ENCODE results near the gene RPS25. TPM values are rescaled to one million over a fixed set of nuclear protein-coding genes. Genes with fewer than 3 reads are reported as not detected.

RPS25 gene
- total and polyA plus RNA-seq, 4 donors, result 228 to 499 (median 385) TPM

DNA sequence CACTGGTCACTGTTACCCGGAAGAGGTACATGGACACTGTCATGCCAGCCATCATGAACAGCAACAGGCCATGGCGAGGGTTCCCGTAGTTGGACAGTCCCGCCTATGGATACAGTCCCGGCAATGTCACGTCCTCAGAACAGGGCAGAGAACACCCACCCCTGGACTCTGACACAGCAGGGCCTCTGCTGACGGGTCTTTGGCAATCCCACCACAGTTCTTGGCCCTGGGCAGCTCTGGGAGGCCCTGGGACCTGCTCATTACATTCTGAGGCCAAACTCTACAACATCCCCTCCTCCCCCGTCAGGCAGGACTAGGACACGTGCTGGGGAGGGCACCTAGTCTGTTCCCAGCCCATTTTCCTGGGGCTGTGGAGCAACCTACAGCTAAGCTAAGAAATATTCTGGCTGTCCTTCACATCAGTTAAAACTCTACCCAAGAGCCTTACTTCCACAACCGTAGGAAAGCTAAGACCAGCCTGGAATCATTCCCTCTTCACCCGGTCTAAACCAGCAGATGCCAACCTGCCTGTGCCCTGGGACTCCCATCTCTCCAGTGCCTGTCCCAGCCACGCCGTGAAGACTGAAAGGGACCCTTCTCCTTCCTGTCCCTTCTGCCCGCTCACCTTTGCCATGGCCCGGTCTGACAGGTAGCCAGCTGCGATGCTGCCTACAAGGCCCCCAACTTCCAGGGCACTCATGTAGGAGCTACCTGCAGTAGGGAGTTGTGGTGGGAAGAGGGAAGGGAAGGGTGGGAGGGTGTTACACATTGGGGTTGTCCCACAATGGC is 8.0 kb upstream of the RPS25 start:
- peak; percentile 49 for DNase-seq (ENCODE audit: low spot score)
- Histone ChIP-seq H3K9me3 (ENCODE audit: control insufficient read depth in 4 of 4, low read length in 3 of 4) (no peaks in the 10 kb centered on the region), H3K27ac (ENCODE audit: low read depth in 1 of 2, low read length in 2 of 2) (peak overlapping the region; percentile 92 to 97), H3K36me3 (ENCODE audit: control insufficient read depth in 4 of 4, insufficient read depth in 3 of 4, low read depth in 1 of 4, low read length in 3 of 4) (peaks cover 5 to 18% (median 15%) of the 10 kb centered on the region in 4 donors), H3K27me3 (ENCODE audit: control insufficient read depth in 4 of 4, insufficient read depth in 4 of 4, low read length in 3 of 4) (no peaks in the 10 kb centered on the region), H3K9ac (ENCODE audit: low read depth in 1 of 2, low read length in 2 of 2) (peak overlapping the region; percentile 21 to 73), H3K4me1 (ENCODE audit: control insufficient read depth in 4 of 4, insufficient read depth in 4 of 4, low read length in 3 of 4) (peaks cover 19 to 84% (median 63%) of the 10 kb centered on the region in 4 donors), H3K4me3 (ENCODE audit: low read depth in 1 of 3, low read length in 3 of 3) (peak overlapping the region; percentile 67 to 86 (median 71))
- 50% methylated on average over 16 of the region's 16 CpGs for WGBS
- TF ChIP-seq RXRA (IDR thresholded peaks at IDR 0.05) (peak; percentile 54 to 81), SP1 (IDR thresholded peaks at IDR 0.05) (peak; percentile 68), RAD21 (IDR thresholded peaks at IDR 0.05) (no peak), FOXA1 (IDR thresholded peaks at IDR 0.05) (no peak), EGR1 (IDR thresholded peaks at IDR 0.05; ENCODE audit: low read depth in 2 of 2) (no peak), YY1 (IDR thresholded peaks at IDR 0.05) (no peak), JUND (IDR thresholded peaks at IDR 0.05) (peak in 1 of 2 donors; percentile 7), NR2F2 (IDR thresholded peaks at IDR 0.05) (no peak), HNF4A (conservative IDR thresholded peaks at IDR 0.05) (peak; percentile 75 to 85), TAF1 (conservative IDR thresholded peaks at IDR 0.05) (no peak), GABPA (IDR thresholded peaks at IDR 0.05 in 1 of 2, conservative IDR thresholded peaks at IDR 0.05 in 1 of 2) (peak in 1 of 2 donors; percentile 52), HNF4G (IDR thresholded peaks at IDR 0.05) (peak; percentile 36), FOXA2 (IDR thresholded peaks at IDR 0.05) (peak; percentile 48)
- TF ChIP-seq, protein P1, sequence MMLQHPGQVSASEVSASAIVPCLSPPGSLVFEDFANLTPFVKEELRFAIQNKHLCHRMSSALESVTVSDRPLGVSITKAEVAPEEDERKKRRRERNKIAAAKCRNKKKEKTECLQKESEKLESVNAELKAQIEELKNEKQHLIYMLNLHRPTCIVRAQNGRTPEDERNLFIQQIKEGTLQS (IDR thresholded peaks at IDR 0.05), result no peak
- TF ChIP-seq, protein P2, sequence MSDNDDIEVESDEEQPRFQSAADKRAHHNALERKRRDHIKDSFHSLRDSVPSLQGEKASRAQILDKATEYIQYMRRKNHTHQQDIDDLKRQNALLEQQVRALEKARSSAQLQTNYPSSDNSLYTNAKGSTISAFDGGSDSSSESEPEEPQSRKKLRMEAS (IDR thresholded peaks at IDR 0.05), result peak; percentile 74
- TF ChIP-seq, protein P3, sequence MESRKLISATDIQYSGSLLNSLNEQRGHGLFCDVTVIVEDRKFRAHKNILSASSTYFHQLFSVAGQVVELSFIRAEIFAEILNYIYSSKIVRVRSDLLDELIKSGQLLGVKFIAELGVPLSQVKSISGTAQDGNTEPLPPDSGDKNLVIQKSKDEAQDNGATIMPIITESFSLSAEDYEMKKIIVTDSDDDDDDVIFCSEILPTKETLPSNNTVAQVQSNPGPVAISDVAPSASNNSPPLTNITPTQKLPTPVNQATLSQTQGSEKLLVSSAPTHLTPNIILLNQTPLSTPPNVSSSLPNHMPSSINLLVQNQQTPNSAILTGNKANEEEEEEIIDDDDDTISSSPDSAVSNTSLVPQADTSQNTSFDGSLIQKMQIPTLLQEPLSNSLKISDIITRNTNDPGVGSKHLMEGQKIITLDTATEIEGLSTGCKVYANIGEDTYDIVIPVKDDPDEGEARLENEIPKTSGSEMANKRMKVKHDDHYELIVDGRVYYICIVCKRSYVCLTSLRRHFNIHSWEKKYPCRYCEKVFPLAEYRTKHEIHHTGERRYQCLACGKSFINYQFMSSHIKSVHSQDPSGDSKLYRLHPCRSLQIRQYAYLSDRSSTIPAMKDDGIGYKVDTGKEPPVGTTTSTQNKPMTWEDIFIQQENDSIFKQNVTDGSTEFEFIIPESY (IDR thresholded peaks at IDR 0.05), result no peak
- TF ChIP-seq, protein P4, sequence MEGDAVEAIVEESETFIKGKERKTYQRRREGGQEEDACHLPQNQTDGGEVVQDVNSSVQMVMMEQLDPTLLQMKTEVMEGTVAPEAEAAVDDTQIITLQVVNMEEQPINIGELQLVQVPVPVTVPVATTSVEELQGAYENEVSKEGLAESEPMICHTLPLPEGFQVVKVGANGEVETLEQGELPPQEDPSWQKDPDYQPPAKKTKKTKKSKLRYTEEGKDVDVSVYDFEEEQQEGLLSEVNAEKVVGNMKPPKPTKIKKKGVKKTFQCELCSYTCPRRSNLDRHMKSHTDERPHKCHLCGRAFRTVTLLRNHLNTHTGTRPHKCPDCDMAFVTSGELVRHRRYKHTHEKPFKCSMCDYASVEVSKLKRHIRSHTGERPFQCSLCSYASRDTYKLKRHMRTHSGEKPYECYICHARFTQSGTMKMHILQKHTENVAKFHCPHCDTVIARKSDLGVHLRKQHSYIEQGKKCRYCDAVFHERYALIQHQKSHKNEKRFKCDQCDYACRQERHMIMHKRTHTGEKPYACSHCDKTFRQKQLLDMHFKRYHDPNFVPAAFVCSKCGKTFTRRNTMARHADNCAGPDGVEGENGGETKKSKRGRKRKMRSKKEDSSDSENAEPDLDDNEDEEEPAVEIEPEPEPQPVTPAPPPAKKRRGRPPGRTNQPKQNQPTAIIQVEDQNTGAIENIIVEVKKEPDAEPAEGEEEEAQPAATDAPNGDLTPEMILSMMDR (IDR thresholded peaks at IDR 0.05; ENCODE audit: low read depth, low read length, missing input control), result no peak
- TF ChIP-seq, protein P5, sequence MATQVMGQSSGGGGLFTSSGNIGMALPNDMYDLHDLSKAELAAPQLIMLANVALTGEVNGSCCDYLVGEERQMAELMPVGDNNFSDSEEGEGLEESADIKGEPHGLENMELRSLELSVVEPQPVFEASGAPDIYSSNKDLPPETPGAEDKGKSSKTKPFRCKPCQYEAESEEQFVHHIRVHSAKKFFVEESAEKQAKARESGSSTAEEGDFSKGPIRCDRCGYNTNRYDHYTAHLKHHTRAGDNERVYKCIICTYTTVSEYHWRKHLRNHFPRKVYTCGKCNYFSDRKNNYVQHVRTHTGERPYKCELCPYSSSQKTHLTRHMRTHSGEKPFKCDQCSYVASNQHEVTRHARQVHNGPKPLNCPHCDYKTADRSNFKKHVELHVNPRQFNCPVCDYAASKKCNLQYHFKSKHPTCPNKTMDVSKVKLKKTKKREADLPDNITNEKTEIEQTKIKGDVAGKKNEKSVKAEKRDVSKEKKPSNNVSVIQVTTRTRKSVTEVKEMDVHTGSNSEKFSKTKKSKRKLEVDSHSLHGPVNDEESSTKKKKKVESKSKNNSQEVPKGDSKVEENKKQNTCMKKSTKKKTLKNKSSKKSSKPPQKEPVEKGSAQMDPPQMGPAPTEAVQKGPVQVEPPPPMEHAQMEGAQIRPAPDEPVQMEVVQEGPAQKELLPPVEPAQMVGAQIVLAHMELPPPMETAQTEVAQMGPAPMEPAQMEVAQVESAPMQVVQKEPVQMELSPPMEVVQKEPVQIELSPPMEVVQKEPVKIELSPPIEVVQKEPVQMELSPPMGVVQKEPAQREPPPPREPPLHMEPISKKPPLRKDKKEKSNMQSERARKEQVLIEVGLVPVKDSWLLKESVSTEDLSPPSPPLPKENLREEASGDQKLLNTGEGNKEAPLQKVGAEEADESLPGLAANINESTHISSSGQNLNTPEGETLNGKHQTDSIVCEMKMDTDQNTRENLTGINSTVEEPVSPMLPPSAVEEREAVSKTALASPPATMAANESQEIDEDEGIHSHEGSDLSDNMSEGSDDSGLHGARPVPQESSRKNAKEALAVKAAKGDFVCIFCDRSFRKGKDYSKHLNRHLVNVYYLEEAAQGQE (IDR thresholded peaks at IDR 0.05), result no peak
